K562 (cell line): ENCODE results near the gene SESN2. TPM values are rescaled to one million over a fixed set of nuclear protein-coding genes. Genes with fewer than 3 reads are reported as not detected.

ENCODE experiments used
- DDX20 ChIP-seq: fragments of 450-650 bp; IDR thresholded peaks from 2 replicates; pipeline ENCODE4 v1.6.1; 2016; ENCODE audit warnings: missing genetic modification characterization, low read depth, mild to moderate bottlenecking, missing compliant biosample characterization, moderate library complexity
- GATAD2B ChIP-seq: fragments of 450-650 bp; IDR thresholded peaks from 2 replicates; pipeline ENCODE4 v1.6.1; 2017; ENCODE audit warnings: mild to moderate bottlenecking, borderline replicate concordance
- GTF3C2 ChIP-seq: IDR thresholded peaks from 3 replicates; pipeline ENCODE4 v1.6.1; 2011; ENCODE audit warnings: borderline replicate concordance, mild to moderate bottlenecking, moderate library complexity; ENCODE audit not compliant: insufficient read length; ENCODE audit errors: extremely low read depth
- HLTF ChIP-seq: fragments of 450-650 bp; IDR thresholded peaks from 2 replicates; pipeline ENCODE4 v1.6.1; 2016
- MBD1 ChIP-seq: fragments of 250-450 bp; sonication (Bioruptor Pico); IDR thresholded peaks from 2 replicates; pipeline ENCODE4 v1.8.0; 2022; ENCODE audit warnings: inconsistent platforms
- MTA1 ChIP-seq: fragments of 450-650 bp; IDR thresholded peaks from 2 replicates; pipeline ENCODE4 v1.6.1; 2017; ENCODE audit warnings: borderline replicate concordance
- POLR2AphosphoS5 ChIP-seq: IDR thresholded peaks from 2 replicates; pipeline ENCODE4 v1.6.1; 2011; ENCODE audit warnings: mild to moderate bottlenecking, low read depth, low read length, moderate library complexity; ENCODE audit not compliant: control insufficient read depth, insufficient read depth
- PREB ChIP-seq: sonication (generic); formaldehyde crosslinking; IDR thresholded peaks from 2 replicates; pipeline ENCODE4 v1.8.1; 2023; ENCODE audit warnings: mild to moderate bottlenecking, missing genetic modification reagents
- RERE ChIP-seq: sonication (generic); formaldehyde crosslinking; IDR thresholded peaks from 2 replicates; pipeline ENCODE4 v1.8.0; 2023; ENCODE audit warnings: missing genetic modification reagents, mild to moderate bottlenecking, borderline replicate concordance
- SIX5 ChIP-seq, 2 experiments: IDR thresholded peaks; 2 replicates each; pipeline ENCODE4 v1.6.1; 2011; ENCODE audit warnings: low read length in 2 of 2, borderline replicate concordance in 1 of 2, low read depth in 1 of 2, mild to moderate bottlenecking in 1 of 2, moderate library complexity in 1 of 2; ENCODE audit not compliant: insufficient read depth in 1 of 2
- SMARCA4 ChIP-seq: fragments of 450-650 bp; IDR thresholded peaks from 2 replicates; pipeline ENCODE4 v1.6.1; 2016
- ZNF707 ChIP-seq: fragments of 250-450 bp; sonication (Bioruptor Pico); conservative IDR thresholded peaks from 2 replicates; pipeline ENCODE4 v1.8.0; 2022; ENCODE audit warnings: inconsistent platforms, mild to moderate bottlenecking, moderate library complexity
- polyA plus RNA-seq, 8 experiments: library from polyadenylated mRNA; depleted of rRNA in 4 of 8; stranded (reverse) in 5 of 8; unstranded in 3 of 8; fragments of >200 nt; fragmentation: Nextera tagmentation in 2 of 8; fragmentation: Illumina TruSeq in 1 of 8; extraction: Ambion mirVana in 2 of 8; extraction: Trizol in 1 of 8; gene quantifications; 2 replicates each; pipeline versions ENCODE4 v1.2.1 to v1.2.3, GENCODE V29; 2011 to 2014; ENCODE audit warnings: inconsistent platforms in 1 of 8, missing spikeins in 1 of 8
- total RNA-seq, 7 experiments: library from RNA; depleted of rRNA in 6 of 7; stranded (reverse); fragments of >200 nt in 6 of 7; fragmentation: Illumina TruSeq in 2 of 7; extraction: Trizol in 2 of 7; gene quantifications; 2 replicates each; pipeline versions ENCODE4 v1.2.1 to v1.2.3, GENCODE V29; 2011 to 2021; ENCODE audit warnings: low replicate concordance in 1 of 7

The SESN2 gene
- total and polyA plus RNA-seq, 9 of the 15 experiments (the other 6 are each of a cell fraction or from before 2014, with no cell fraction given), result 3.7 to 71.3 (median 16.8) TPM

GRCh38 chr1:28232558-28233263 is 26.6 kb upstream of the SESN2 start, which contains the start of gene DNAJC8 (continued):
- TF ChIP-seq RERE (0 out of 2 replicates have a peak, but pooled peaks have one; percentile 77), DDX20 (tag) (no peak), MTA1 (no peak), MBD1 (CRISPR knock-in tag) (no peak), GATAD2B (no peak), SMARCA4 (no peak; the same call in 1 of the 2 replicates), POLR2AphosphoS5 (peak; percentile 92; the same call in 1 of the 2 replicates), ZNF707 (CRISPR knock-in tag) (no peak), SIX5 (IDR thresholded peaks at IDR 0.05; ENCODE audit: borderline replicate concordance in 1 of 2, insufficient read depth in 1 of 2, low read depth in 1 of 2, low read length in 2 of 2) (no peak), GTF3C2 (no peak), HLTF (no peak; the same call in 1 of the 2 replicates), PREB (CRISPR knock-in tag) (0 out of 2 replicates have a peak, but pooled peaks have one; percentile 63)
